Transverse colon (tissue), 3 donors: ENCODE results near the gene ANO4.

ENCODE experiments used
- CTCF ChIP-seq, 5 experiments: fragments of 200-600 bp in 3 of 5; fragments of 450-650 bp in 2 of 5; sonication (generic) in 3 of 5; IDR thresholded peaks; 1 replicate in 2 of 5; 2 replicates in 3 of 5; pipeline ENCODE4 v1.5.1; 2016 to 2017; ENCODE audit warnings: antibody characterized with exemption in 5 of 5, inconsistent platforms in 3 of 5, mild to moderate bottlenecking in 2 of 5, moderate library complexity in 1 of 5
- POLR2A ChIP-seq: fragments of 450-650 bp; IDR thresholded peaks from one replicate; pipeline ENCODE4 v1.6.1; 2016; ENCODE audit warnings: antibody characterized with exemption, mild to moderate bottlenecking, moderate library complexity

DNA sequence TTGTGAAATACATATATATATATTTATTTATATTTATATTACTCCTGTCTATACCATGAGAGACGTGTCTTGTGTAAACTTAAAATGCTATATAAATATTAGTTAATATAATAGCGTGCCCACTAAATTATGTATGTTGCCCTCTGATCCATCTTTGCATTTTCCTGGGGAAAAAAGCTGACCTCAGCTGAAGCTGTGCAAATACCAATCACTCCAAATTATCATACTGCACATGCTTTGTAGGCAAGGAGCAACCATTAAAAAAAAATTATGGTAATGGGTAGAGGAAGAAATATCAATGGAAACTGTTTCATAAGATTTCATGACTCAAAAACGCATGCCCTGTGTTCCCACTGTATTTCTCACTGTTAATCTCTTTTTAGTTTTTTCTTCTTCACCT, 179.8 kb downstream of the ANO4 start:
- TF ChIP-seq POLR2A, result no peak
- no peak for TF ChIP-seq CTCF (IDR thresholded peaks at IDR 0.05)
